Activated CD8-positive, alpha-beta T cell treated with anti-CD3 and anti-CD28 coated beads for 36 hours (primary cell): ENCODE data around the gene RPL39L. TPM values are rescaled to one million over a fixed set of nuclear protein-coding genes. Genes with fewer than 3 reads are reported as not detected.

ENCODE experiments used
- ATAC-seq: fragments of 200-7000 bp; cut with Tn5 transposase; one replicate; pipeline ENCODE4 v1.10.0; 2021; ENCODE audit warnings: mild to moderate bottlenecking, moderate library complexity
- CTCF ChIA-PET: fragments of 350-600 bp; sonication (Branson Sonifier 250); formaldehyde crosslinking; loops from one replicate; lab custom pipeline; 2021; ENCODE audit warnings: antibody characterized with exemption; lab: Charles Lee
- POLR2A ChIA-PET: fragments of 350-600 bp; sonication (Branson Sonifier 250); formaldehyde crosslinking; loops from one replicate; lab custom pipeline; 2021; ENCODE audit warnings: antibody characterized with exemption; lab: Charles Lee
- DNase-seq: peaks from one replicate; pipeline ENCODE4 v3.0.0-alpha.2; 2020
- H3K27ac Mint-ChIP-seq: one replicate; pipeline ENCODE4 v1.8.0; 2021; ENCODE audit warnings: mild to moderate bottlenecking, mixed read lengths
- H3K27me3 Mint-ChIP-seq: one replicate; pipeline ENCODE4 v1.8.0; 2021; ENCODE audit warnings: mixed read lengths
- H3K36me3 Mint-ChIP-seq: one replicate; pipeline ENCODE4 v1.8.0; 2021; ENCODE audit warnings: low read depth, mixed read lengths
- H3K4me1 Mint-ChIP-seq: one replicate; pipeline ENCODE4 v1.8.0; 2021; ENCODE audit warnings: low read depth, mixed read lengths
- H3K4me3 Mint-ChIP-seq: one replicate; pipeline ENCODE4 v1.8.0; 2021; ENCODE audit warnings: mild to moderate bottlenecking, moderate library complexity, mixed read lengths
- H3K9me3 Mint-ChIP-seq: one replicate; pipeline ENCODE4 v1.8.0; 2021; ENCODE audit warnings: mixed read lengths
- intact Hi-C: fragments of 100-400 bp; cut with micrococcal nuclease; formaldehyde crosslinking; loops from one replicate; pipeline ENCODE4 v1.10.0; 2022
- total RNA-seq, 2 experiments: library from RNA; stranded (reverse); gene quantifications; one replicate each; pipeline ENCODE4 v1.2.3, GENCODE V29; 2021
- TF ChIP-seq, protein P1 (sequence below): fragments of 200-600 bp; IDR thresholded peaks from one replicate; pipeline ENCODE4 v1.8.0; 2022; ENCODE audit warnings: antibody characterized with exemption, mild to moderate bottlenecking

RPL39L gene
- total RNA-seq = 10 to 100 TPM; 12.1 to 16.2 TPM

DNA sequence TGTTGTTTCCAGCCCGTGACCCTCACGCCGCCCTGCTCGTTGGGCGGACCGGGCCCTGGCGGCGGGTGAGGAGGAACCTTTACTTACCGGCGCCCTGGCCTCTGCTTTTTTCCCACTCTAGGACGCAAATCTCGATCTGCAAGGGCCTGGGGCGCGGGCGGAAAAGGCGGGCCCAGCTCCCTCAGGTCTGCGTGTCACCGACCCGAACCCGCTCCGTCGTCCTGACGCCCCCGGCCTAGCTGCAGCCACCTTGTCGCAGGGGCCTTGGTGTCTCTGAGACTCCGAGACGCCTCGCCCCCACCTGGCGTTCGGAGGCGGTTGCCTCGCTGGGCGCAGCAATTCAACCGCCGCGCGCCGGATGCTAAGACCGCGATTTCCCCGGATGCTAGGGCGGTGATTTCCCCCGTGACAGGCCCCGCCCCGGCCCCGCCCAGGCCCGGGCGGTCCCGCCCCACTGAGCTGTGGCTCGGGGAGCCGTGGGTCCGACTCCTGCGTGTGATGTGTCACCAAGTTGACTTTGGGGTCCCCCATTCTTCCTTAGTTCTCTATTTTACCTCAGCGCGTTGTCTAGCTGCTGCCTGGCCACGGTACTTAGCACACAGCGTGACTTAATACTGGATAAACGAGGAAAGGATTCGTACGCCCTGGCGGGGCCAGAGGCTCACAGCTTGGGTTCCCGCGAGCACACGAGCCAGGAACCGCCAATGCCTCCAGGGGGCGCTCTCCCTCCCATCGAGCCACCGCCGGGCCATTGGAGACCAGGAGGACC is at the start of gene RPL39L:
TSS of gene RPL39L (minus strand) at position 371 of the 769 bp plus-strand sequence. CDS start 18,196 bp downstream, outside the sequence.
- CTCF ChIA-PET = interaction anchor here (0.6 to 4.6 kb wide), 51 partner anchors 9 to 523 kb away, joined by 3 to 79 read pairs (median 4); no protein-coding TSS in a partner anchor
- H3K4me1 Mint-ChIP-seq = peaks cover 19% of the 10 kb centered on the region

DNA sequence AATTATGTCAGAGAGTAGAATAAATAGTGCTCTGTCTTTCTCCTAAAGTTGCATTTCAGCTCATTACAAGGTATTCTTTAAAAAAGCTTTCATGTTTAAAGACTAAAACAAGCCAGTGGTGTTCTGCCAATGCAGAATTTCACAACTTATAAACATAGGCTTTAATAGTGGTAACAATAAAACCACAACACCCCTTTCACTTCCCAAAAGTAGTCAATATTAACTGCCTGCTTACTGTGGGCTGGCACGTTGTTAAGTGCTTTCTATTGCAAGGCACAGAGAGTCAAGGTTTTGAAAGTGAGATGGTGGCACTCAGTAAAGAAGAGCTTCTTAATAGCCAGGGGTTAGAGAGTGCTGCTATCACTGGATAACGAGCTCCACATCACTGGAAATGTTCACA is 49.6 kb upstream of the RPL39L start:
- TF ChIP-seq, protein P1, sequence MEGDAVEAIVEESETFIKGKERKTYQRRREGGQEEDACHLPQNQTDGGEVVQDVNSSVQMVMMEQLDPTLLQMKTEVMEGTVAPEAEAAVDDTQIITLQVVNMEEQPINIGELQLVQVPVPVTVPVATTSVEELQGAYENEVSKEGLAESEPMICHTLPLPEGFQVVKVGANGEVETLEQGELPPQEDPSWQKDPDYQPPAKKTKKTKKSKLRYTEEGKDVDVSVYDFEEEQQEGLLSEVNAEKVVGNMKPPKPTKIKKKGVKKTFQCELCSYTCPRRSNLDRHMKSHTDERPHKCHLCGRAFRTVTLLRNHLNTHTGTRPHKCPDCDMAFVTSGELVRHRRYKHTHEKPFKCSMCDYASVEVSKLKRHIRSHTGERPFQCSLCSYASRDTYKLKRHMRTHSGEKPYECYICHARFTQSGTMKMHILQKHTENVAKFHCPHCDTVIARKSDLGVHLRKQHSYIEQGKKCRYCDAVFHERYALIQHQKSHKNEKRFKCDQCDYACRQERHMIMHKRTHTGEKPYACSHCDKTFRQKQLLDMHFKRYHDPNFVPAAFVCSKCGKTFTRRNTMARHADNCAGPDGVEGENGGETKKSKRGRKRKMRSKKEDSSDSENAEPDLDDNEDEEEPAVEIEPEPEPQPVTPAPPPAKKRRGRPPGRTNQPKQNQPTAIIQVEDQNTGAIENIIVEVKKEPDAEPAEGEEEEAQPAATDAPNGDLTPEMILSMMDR = no peak
- Mint-ChIP-seq H3K9me3 (no peaks in the 10 kb centered on the region), H3K4me1 (no peaks in the 10 kb centered on the region), H3K27ac (no peak overlapping the region), H3K27me3 (peaks cover 24% of the 10 kb centered on the region), H3K36me3 (no peaks in the 10 kb centered on the region), H3K4me3 (no peak overlapping the region)
- intact Hi-C loops = no loop called here
- CTCF ChIA-PET = interaction anchor here (1.3 to 1.9 kb wide), 2 partner anchors 24 to 76 kb away, joined by 4 to 6 read pairs; no protein-coding TSS in a partner anchor
- POLR2A ChIA-PET = interaction anchor here (0.8 kb wide), 1 partner anchor 50 kb away, joined by 3 read pairs; the partner anchor contains the start of gene RPL39L
- no peak for DNase-seq
- ATAC-seq = no peak

More for the DNA sequence above, at the start of gene RPL39L:
- TF ChIP-seq, protein P1 = peak; percentile 97
- Mint-ChIP-seq H3K36me3 (peaks cover 25% of the 10 kb centered on the region), H3K27ac (peak within 1 kb of the TSS; percentile 97), H3K9me3 (peaks cover 14% of the 10 kb centered on the region), H3K27me3 (no peaks in the 10 kb centered on the region), H3K4me3 (peak within 1 kb of the TSS; percentile 83)
- POLR2A ChIA-PET = interaction anchor here (0.8 to 3.1 kb wide), 13 partner anchors 9 to 356 kb away, joined by 3 to 17 read pairs (median 4); partner anchors contain the start of gene EIF4A2
- DNase-seq = peak; percentile 96
- intact Hi-C loops = no loop called here
- peak; percentile 96 for ATAC-seq

DNA sequence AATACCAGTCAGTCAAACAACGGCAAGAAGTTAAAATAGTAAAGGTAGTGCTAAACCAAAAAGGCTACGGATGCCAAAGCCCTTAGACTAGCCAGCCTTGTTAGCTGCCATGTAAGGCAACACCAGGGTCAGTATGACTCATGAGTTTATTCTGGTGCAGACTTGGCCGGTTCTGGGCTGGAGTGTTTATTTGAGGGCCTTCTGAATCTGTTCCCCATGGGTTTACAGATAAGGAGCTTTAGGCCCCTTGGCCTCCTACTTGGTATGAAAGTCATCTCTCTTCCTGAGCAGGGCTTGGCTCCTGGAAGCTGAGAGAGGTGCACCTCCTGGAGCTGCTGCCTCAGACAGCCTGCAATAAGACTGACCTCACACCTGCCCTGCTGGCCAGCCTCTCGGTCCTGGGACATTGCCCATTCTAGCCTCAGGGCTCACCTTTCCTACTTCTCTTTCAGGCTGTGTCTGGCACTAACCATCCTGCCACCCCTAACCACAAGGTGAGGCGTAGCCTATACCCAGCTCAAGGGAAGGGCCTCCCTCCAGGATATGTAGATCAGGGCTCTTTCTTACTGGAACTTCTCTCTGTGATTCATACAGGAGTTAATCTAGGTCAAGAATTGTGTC is 47.6 kb upstream of the RPL39L start:
- H3K27me3 Mint-ChIP-seq = peaks cover 23% of the 10 kb centered on the region
- H3K27ac Mint-ChIP-seq = no peak overlapping the region
- ChIA-PET POLR2A (no interaction called here), CTCF (no interaction called here)
- no peaks in the 10 kb centered on the region for H3K36me3 Mint-ChIP-seq
- TF ChIP-seq, protein P1 = no peak
- no peak for ATAC-seq
- H3K4me3 Mint-ChIP-seq = no peak overlapping the region
- no peak for DNase-seq
- H3K9me3 Mint-ChIP-seq = no peaks in the 10 kb centered on the region
- intact Hi-C loops = no loop called here
- no peaks in the 10 kb centered on the region for H3K4me1 Mint-ChIP-seq

DNA sequence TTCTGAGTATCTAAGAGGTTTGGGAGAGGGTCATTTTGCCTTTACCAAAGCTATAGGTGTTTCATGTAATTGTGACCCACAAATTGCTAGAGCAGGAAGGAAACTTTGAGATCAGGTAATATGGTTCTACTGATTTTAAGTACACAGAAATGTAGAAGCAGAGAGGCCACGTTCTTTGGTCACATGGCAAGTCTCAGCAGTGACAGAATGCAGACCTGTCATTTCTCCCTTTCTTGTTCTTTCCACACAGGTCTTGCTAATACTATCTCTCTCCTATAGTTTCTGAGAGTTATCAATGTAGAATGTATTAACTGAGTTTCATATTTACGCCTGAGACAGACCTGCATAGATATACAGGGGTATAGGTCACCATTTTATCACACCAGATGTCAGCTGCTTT is 47.1 kb upstream of the RPL39L start:
- TF ChIP-seq, protein P1 = no peak
- POLR2A ChIA-PET = no interaction called here
- Mint-ChIP-seq H3K36me3 (no peaks in the 10 kb centered on the region), H3K4me1 (no peaks in the 10 kb centered on the region), H3K27me3 (peaks cover 21% of the 10 kb centered on the region), H3K9me3 (no peaks in the 10 kb centered on the region), H3K4me3 (no peak overlapping the region), H3K27ac (no peak overlapping the region)
- intact Hi-C loops = no loop called here
- no peak for DNase-seq
- no peak for ATAC-seq
- CTCF ChIA-PET = no interaction called here

DNA sequence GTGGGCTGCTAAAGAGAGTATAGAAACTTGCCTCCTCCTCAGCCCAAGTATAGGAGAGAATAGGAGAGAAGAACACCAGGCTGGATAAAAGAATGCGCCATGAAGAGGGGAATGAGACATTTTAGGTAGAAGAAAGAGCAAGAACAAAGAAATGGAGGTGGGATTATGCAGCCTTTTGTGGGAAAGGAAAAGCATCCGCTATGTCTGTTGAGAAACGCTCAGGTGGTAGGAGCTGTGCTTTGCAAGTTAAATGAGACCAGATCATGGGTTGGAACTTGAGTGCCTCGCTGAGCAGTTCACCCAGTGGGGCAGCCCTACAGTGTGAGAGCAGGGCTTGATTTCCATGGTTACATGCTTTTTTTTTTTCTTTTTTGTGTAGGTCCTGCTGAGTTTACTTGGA is 46.5 kb upstream of the RPL39L start:
- ATAC-seq (no peak), DNase-seq (no peak)
- POLR2A ChIA-PET = no interaction called here
- Mint-ChIP-seq H3K4me3 (no peak overlapping the region), H3K9me3 (no peaks in the 10 kb centered on the region), H3K36me3 (no peaks in the 10 kb centered on the region), H3K27me3 (peaks cover 16% of the 10 kb centered on the region), H3K4me1 (no peaks in the 10 kb centered on the region), H3K27ac (no peak overlapping the region)
- CTCF ChIA-PET = interaction anchor here (0.6 kb wide), 1 partner anchor 12 kb away, joined by 3 read pairs; no protein-coding TSS in a partner anchor
- intact Hi-C loops = no loop called here
- TF ChIP-seq, protein P1 = no peak
